HG02571 (cell line): Measurements from ENCODE around the gene RPL28.

Source experiments
- ATAC-seq: cut with Tn5 transposase; IDR thresholded peaks from one replicate; pipeline ENCODE4 v1.9.1; 2021; ENCODE audit warnings: mild to moderate bottlenecking, moderate library complexity; ENCODE audit not compliant: unreplicated experiment

RPL28 gene

GRCh38 chr19:55385724-55386492, at the start of gene RPL28:
TSS of gene RPL28 (plus strand) at chr19:55385932. CDS start at chr19:55386358, 426 bp downstream.
- peak; percentile 67 for ATAC-seq

- ATAC-seq = no peak
Observed at GRCh38 chr19:55336101-55336500, 49.6 kb upstream of the RPL28 start.

- peak; percentile 84 for ATAC-seq
Observed at GRCh38 chr19:55339105-55339888, 46.4 kb upstream of the RPL28 start, which contains the start of gene KMT5C. TSS of gene KMT5C (plus strand) at chr19:55339876. CDS start at chr19:55341937, 2,061 bp downstream.

GRCh38 chr19:55339889-55340783, 45.6 kb upstream of the RPL28 start:
- ATAC-seq = no peak

- no peak for ATAC-seq
Observed at GRCh38 chr19:55340784-55341147, 45.0 kb upstream of the RPL28 start.

- no peak for ATAC-seq
Observed at GRCh38 chr19:55341171-55341588, 44.6 kb upstream of the RPL28 start.

- ATAC-seq = no peak
Observed at GRCh38 chr19:55341595-55342531, 43.9 kb upstream of the RPL28 start.

GRCh38 chr19:55344444-55344843, 41.3 kb upstream of the RPL28 start:
- no peak for ATAC-seq

- no peak for ATAC-seq
Observed at GRCh38 chr19:55345101-55345817, 40.5 kb upstream of the RPL28 start.

- no peak for ATAC-seq
Observed at GRCh38 chr19:55345818-55346724, 39.7 kb upstream of the RPL28 start.

- ATAC-seq = no peak
Observed at GRCh38 chr19:55346725-55347441, 38.8 kb upstream of the RPL28 start.

- ATAC-seq = no peak
Observed at GRCh38 chr19:55347442-55348009, 38.2 kb upstream of the RPL28 start.

GRCh38 chr19:55348317-55349034, 37.3 kb upstream of the RPL28 start:
- no peak for ATAC-seq

GRCh38 chr19:55350620-55351315, 35.0 kb upstream of the RPL28 start:
- no peak for ATAC-seq

GRCh38 chr19:55352040-55352439, 33.7 kb upstream of the RPL28 start:
- no peak for ATAC-seq

- ATAC-seq = no peak
Observed at GRCh38 chr19:55352549-55353145, 33.1 kb upstream of the RPL28 start.
